Smooth muscle cell (in vitro differentiated cells): ENCODE data around the gene TMPRSS2. TPM values are rescaled to one million over a fixed set of nuclear protein-coding genes. Genes with fewer than 3 reads are reported as not detected.

Experiments
- DNase-seq: peaks from one replicate; lab custom pipeline; 2025; ENCODE audit not compliant: unreplicated experiment; lab: John Stamatoyannopoulos, UW
- H2AFZ ChIP-seq: fragments of 200-600 bp; sonication (generic); 2 replicates; pipeline ENCODE4 v1.6.0; 2016; ENCODE audit warnings: antibody characterized with exemption, low read depth, mild to moderate bottlenecking
- H3F3A ChIP-seq: fragments of 200-600 bp; sonication (generic); 2 replicates; pipeline ENCODE4 v1.6.0; 2017; ENCODE audit warnings: antibody characterized with exemption, low read depth
- H3K27ac ChIP-seq: fragments of 200-600 bp; sonication (generic); 2 replicates; pipeline ENCODE4 v1.5.1; 2016; ENCODE audit warnings: low read depth, mild to moderate bottlenecking
- H3K27me3 ChIP-seq: fragments of 200-600 bp; sonication (generic); 2 replicates; pipeline ENCODE4 v1.6.1; 2016; ENCODE audit warnings: low read depth, mild to moderate bottlenecking
- H3K36me3 ChIP-seq: fragments of 200-600 bp; sonication (generic); 2 replicates; pipeline ENCODE4 v1.5.1; 2016; ENCODE audit warnings: low read depth
- H3K4me1 ChIP-seq: fragments of 200-600 bp; sonication (generic); 2 replicates; pipeline ENCODE4 v1.5.1; 2016; ENCODE audit warnings: low read depth
- H3K4me2 ChIP-seq: fragments of 200-600 bp; sonication (generic); 2 replicates; pipeline ENCODE4 v1.6.0; 2016; ENCODE audit warnings: mild to moderate bottlenecking
- H3K4me3 ChIP-seq: fragments of 200-600 bp; sonication (generic); 2 replicates; pipeline ENCODE4 v1.5.1; 2016; ENCODE audit warnings: mild to moderate bottlenecking
- H3K79me2 ChIP-seq: fragments of 200-600 bp; sonication (generic); 2 replicates; pipeline ENCODE4 v1.6.0; 2016; ENCODE audit warnings: low read depth, mild to moderate bottlenecking
- H3K9ac ChIP-seq: fragments of 200-600 bp; sonication (generic); 2 replicates; pipeline ENCODE4 v1.6.0; 2016; ENCODE audit warnings: low read depth
- H3K9me3 ChIP-seq: fragments of 200-600 bp; sonication (generic); replicated peaks from 2 replicates; pipeline ENCODE4 v1.5.1; 2016; ENCODE audit warnings: low read depth
- H4K20me1 ChIP-seq: fragments of 200-600 bp; sonication (generic); 2 replicates; pipeline ENCODE4 v1.6.0; 2016; ENCODE audit warnings: low read depth
- WGBS: methylation state at CpG from one replicate; pipeline ENCODE4 v1.1.7; 2016; ENCODE audit warnings: low lambda C conversion rate; 5-methylcytosine and 5-hydroxymethylcytosine counted together
- polyA plus RNA-seq: library from polyadenylated mRNA; unstranded; fragments of >200 nt; fragmentation: Nextera tagmentation; extraction: Ambion mirVana; gene quantifications from 2 replicates; pipeline ENCODE4 v1.2.1, GENCODE V29; 2016
- total RNA-seq: library from RNA; depleted of rRNA; stranded (reverse); fragments of >200 nt; gene quantifications from 2 replicates; pipeline ENCODE4 v1.2.3, GENCODE V29; 2014
- TF ChIP-seq, protein P1 (sequence below): fragments of 200-600 bp; sonication (generic); IDR thresholded peaks from 2 replicates; pipeline ENCODE4 v1.5.1; 2017; ENCODE audit warnings: borderline replicate concordance, mild to moderate bottlenecking, antibody characterized with exemption; ENCODE audit not compliant: insufficient read depth, poor library complexity, severe bottlenecking

Gene TMPRSS2
- total and polyA plus RNA-seq, 2 experiments from 2014 or later = 0.39 to 1.3 TPM

DNA sequence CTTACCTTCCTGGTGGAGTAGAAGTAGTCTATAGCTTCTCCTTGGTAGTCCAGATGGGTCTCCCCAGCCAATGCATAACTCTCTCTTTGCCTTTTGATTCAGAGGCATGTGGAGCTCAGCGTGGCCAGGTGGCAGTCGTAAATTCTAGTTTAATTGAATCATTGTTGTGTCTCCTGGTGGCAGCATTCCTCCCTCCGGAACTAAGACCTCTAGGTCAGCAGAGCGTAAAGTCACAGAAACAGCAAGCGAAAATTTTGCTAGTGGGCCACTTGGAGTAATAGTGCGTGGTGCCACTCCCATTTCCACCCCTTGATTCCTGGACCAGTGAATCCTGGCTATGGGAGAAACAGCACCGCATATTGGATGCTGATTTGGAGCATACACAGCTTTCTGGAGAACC lies 3.9 kb upstream of the TMPRSS2 start:
- no peaks in the 10 kb centered on the region for H3F3A ChIP-seq
- H3K79me2 ChIP-seq = no peaks in the 10 kb centered on the region
- TF ChIP-seq, protein P1, sequence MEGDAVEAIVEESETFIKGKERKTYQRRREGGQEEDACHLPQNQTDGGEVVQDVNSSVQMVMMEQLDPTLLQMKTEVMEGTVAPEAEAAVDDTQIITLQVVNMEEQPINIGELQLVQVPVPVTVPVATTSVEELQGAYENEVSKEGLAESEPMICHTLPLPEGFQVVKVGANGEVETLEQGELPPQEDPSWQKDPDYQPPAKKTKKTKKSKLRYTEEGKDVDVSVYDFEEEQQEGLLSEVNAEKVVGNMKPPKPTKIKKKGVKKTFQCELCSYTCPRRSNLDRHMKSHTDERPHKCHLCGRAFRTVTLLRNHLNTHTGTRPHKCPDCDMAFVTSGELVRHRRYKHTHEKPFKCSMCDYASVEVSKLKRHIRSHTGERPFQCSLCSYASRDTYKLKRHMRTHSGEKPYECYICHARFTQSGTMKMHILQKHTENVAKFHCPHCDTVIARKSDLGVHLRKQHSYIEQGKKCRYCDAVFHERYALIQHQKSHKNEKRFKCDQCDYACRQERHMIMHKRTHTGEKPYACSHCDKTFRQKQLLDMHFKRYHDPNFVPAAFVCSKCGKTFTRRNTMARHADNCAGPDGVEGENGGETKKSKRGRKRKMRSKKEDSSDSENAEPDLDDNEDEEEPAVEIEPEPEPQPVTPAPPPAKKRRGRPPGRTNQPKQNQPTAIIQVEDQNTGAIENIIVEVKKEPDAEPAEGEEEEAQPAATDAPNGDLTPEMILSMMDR = no peak
- no peaks in the 10 kb centered on the region for H3K9me3 ChIP-seq
- H3K4me2 ChIP-seq = no peak overlapping the region
- no peak overlapping the region for H3K27ac ChIP-seq
- no peaks in the 10 kb centered on the region for H3K36me3 ChIP-seq
- no peaks in the 10 kb centered on the region for H4K20me1 ChIP-seq
- H3K9ac ChIP-seq = no peak overlapping the region
- H3K27me3 ChIP-seq = peaks cover 48% of the 10 kb centered on the region
- DNase-seq = no peak
- WGBS = 67% methylated on average over 7 of the region's 7 CpGs
- no peak overlapping the region for H3K4me3 ChIP-seq
- H3K4me1 ChIP-seq = no peaks in the 10 kb centered on the region
- no peak overlapping the region for H2AFZ ChIP-seq

DNA sequence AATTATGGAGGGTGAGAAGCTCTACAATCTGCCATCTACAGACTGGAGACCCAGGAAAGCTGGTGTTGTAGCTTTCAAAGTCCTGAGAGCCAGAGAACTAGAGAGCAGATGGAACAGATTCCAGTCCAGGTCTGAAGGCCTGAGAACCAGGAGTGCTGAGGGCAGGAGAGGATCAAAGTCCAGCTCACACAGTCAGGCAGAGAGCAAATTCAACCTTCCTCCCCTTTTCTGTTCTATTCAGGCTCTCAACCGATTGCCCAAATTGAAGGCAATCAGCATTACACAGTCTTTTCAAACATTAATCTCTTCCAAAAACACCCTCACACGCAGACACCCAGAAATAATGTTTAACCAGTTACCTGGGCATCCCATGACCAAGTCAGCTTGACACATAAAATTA lies 2.5 kb upstream of the TMPRSS2 start:
- Histone ChIP-seq H3K4me3 (no peak overlapping the region), H3K27ac (no peak overlapping the region), H3K27me3 (peaks cover 62% of the 10 kb centered on the region), H3K4me1 (no peaks in the 10 kb centered on the region), H3F3A (no peaks in the 10 kb centered on the region), H3K4me2 (no peak overlapping the region), H3K36me3 (no peaks in the 10 kb centered on the region), H3K9me3 (no peaks in the 10 kb centered on the region), H3K79me2 (no peaks in the 10 kb centered on the region), H4K20me1 (no peaks in the 10 kb centered on the region), H2AFZ (no peak overlapping the region), H3K9ac (no peak overlapping the region)
- no peak for DNase-seq
- 0% methylated on average over 2 of the region's 2 CpGs for WGBS
- TF ChIP-seq, protein P1 = no peak

DNA sequence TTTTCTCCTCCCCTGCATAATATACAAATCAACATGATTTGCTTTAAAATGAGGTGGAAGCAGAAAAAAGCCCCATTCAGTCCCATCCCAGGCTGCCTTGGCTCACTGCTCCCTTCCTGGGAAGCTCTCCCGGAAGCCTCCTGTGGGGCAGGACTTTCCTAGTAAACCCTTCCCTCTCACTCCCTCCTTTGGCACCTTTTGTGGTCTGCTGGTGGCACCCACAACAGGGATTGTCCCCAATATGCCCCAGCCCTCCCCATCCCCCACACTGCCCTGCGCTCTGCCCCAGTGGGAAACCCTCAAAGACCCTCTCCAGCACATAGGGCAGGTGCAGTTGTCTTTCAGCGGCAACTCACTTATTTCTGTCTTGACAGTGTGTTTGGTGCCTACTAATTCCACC lies 1.8 kb upstream of the TMPRSS2 start:
- H3K9me3 ChIP-seq = no peaks in the 10 kb centered on the region
- H3K27ac ChIP-seq = no peak overlapping the region
- TF ChIP-seq, protein P1 = no peak
- no peaks in the 10 kb centered on the region for H3K79me2 ChIP-seq
- H3K4me1 ChIP-seq = no peaks in the 10 kb centered on the region
- H3K4me2 ChIP-seq = no peak overlapping the region
- H4K20me1 ChIP-seq = no peaks in the 10 kb centered on the region
- H3K4me3 ChIP-seq = no peak overlapping the region
- H3F3A ChIP-seq = no peaks in the 10 kb centered on the region
- peaks cover 69% of the 10 kb centered on the region for H3K27me3 ChIP-seq
- H3K9ac ChIP-seq = no peak overlapping the region
- WGBS = 55% methylated on average over 3 of the region's 3 CpGs
- no peak overlapping the region for H2AFZ ChIP-seq
- H3K36me3 ChIP-seq = no peaks in the 10 kb centered on the region
- no peak for DNase-seq

DNA sequence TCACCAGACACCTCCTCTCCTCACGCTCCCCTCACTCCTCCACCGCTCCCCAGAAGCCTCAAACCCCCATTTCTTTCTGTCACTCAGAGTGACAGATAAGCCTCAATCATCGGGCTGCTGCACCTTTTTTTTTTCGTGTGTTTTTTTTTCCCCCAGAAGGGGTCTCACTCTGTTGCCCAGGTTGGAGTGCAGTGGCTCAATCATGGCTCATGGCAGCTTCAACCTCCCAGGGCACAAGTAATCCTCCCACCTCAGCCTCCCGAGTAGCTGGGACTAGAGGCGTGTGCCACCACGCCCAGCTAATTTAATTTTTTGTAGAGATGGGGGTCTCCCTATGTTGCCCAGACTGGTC lies 1.2 kb upstream of the TMPRSS2 start:
- H3K4me1 ChIP-seq = no peaks in the 10 kb centered on the region
- no peaks in the 10 kb centered on the region for H3K9me3 ChIP-seq
- WGBS = 67% methylated on average over 7 of the region's 7 CpGs
- H3K9ac ChIP-seq = no peak overlapping the region
- TF ChIP-seq, protein P1 = no peak
- peaks cover 75% of the 10 kb centered on the region for H3K27me3 ChIP-seq
- no peaks in the 10 kb centered on the region for H3F3A ChIP-seq
- H3K4me2 ChIP-seq = no peak overlapping the region
- no peak overlapping the region for H3K4me3 ChIP-seq
- no peak overlapping the region for H2AFZ ChIP-seq
- H4K20me1 ChIP-seq = no peaks in the 10 kb centered on the region
- no peak overlapping the region for H3K27ac ChIP-seq
- H3K36me3 ChIP-seq = no peaks in the 10 kb centered on the region
- H3K79me2 ChIP-seq = no peaks in the 10 kb centered on the region
- DNase-seq = no peak
